ENCODE data around the gene RNF144B. TPM values are rescaled to one million over a fixed set of nuclear protein-coding genes. Genes with fewer than 3 reads are reported as not detected.

The RNF144B gene
- total and polyA plus RNA-seq, 8 donors = 1.7 to 81.7 (median 5.1) TPM

DNA sequence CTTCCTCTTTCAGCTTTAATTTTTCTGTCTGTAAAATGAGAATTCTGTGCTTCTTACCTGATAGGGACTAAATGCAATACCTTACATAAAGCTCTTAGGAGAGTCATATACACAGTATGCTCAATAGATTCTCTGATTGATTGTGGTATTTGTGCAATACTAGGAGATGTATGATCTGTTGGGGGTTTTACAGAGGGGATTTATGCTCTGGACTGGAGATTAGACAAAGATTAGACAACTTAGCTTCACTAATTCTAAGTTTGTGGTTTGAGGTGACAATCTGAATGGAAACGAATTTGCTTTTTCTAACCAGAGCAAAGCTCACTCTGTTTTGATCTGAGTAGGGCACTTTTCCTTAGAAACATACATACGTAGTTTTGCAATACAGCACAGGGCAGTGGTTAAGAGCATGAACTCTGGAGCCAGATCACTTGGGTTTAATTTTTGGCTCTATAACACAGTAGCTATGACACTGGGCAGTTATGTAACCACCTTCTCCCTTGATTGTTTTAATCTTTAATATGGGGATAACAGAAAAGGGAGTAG, 126.2 kb downstream of the RNF144B start:
- DNase-seq = no peak
- Histone ChIP-seq H3K4me3 (no peak overlapping the region), H3K9me3 (no peaks in the 10 kb centered on the region), H3K27ac (no peak overlapping the region), H3K4me1 (no peaks in the 10 kb centered on the region), H3K36me3 (no peaks in the 10 kb centered on the region), H3K27me3 (no peaks in the 10 kb centered on the region)
- 71 to 80% (median 74%) methylated on average over 2 of the region's 2 CpGs for WGBS, 5 donors
- intact Hi-C loops (cut with DNase I; ENCODE audit: low total_unique reads) = no loop called here
- TF ChIP-seq POLR2AphosphoS5 (IDR thresholded peaks at IDR 0.05) (no peak), POLR2A (IDR thresholded peaks at IDR 0.05) (no peak)
- TF ChIP-seq, protein P1, sequence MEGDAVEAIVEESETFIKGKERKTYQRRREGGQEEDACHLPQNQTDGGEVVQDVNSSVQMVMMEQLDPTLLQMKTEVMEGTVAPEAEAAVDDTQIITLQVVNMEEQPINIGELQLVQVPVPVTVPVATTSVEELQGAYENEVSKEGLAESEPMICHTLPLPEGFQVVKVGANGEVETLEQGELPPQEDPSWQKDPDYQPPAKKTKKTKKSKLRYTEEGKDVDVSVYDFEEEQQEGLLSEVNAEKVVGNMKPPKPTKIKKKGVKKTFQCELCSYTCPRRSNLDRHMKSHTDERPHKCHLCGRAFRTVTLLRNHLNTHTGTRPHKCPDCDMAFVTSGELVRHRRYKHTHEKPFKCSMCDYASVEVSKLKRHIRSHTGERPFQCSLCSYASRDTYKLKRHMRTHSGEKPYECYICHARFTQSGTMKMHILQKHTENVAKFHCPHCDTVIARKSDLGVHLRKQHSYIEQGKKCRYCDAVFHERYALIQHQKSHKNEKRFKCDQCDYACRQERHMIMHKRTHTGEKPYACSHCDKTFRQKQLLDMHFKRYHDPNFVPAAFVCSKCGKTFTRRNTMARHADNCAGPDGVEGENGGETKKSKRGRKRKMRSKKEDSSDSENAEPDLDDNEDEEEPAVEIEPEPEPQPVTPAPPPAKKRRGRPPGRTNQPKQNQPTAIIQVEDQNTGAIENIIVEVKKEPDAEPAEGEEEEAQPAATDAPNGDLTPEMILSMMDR (IDR thresholded peaks at IDR 0.05) = no peak

DNA sequence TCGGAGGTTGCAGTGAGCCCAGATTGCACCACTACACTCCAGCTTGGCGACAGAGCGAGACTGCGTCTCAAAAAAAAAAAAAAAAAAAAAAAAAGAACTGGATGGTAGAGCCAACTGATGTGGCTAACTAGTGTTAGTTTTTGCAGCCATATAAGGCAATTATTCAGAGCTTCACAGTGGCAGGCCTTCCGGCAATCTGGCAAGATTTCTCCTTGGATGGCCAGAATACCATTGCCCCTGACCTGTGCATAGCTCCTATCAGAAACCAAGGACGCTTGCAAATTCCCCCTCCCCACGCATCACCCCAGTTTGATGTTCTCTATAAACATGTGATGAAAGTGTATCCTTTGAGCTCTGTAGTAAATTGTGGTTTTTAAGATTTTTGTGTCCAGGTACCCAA, 127.0 kb downstream of the RNF144B start:
- Histone ChIP-seq H3K4me3 (no peak overlapping the region), H3K27me3 (no peaks in the 10 kb centered on the region)

DNA sequence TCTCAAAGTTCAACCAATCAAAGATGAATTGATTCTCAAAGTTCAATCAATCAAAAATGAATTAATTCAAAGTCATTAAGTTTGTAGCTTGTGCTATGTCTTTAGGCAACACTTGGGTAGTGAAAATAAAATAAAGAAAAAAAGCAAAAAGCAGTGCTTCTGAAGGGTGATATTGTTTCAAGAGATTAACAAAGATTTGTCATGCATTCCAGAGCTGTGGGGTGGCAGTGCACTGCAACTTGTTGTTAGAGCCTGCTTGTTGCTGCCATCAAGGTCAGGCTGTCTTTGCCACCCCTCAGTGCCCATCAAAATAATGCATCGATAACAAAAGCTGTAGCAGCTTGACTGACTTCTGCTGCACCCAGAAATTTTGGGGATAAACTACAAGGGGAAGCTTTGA, 128.6 kb downstream of the RNF144B start:
- no peaks in the 10 kb centered on the region for H3K9me3 ChIP-seq
- intact Hi-C loops (cut with DNase I; ENCODE audit: low total_unique reads) = no loop called here
- TF ChIP-seq POLR2A (IDR thresholded peaks at IDR 0.05) = no peak
- no peak for TF ChIP-seq POLR2AphosphoS5 (IDR thresholded peaks at IDR 0.05)
- TF ChIP-seq, protein P1 (IDR thresholded peaks at IDR 0.05) = no peak
- no peak for TF ChIP-seq EP300 (IDR thresholded peaks at IDR 0.05)

More for the DNA sequence above, 127.0 kb downstream of the RNF144B start:
- H3K4me1 ChIP-seq = no peaks in the 10 kb centered on the region
- 93 to 97% (median 94%) methylated on average over 7 of the region's 7 CpGs for WGBS, 5 donors
- no peaks in the 10 kb centered on the region for H3K36me3 ChIP-seq
- no peak for DNase-seq
- TF ChIP-seq POLR2A (IDR thresholded peaks at IDR 0.05) = no peak
- TF ChIP-seq, protein P1 (IDR thresholded peaks at IDR 0.05) = no peak
- TF ChIP-seq EP300 (IDR thresholded peaks at IDR 0.05) = no peak
- H3K27ac ChIP-seq = no peak overlapping the region
- intact Hi-C loops (cut with DNase I; ENCODE audit: low total_unique reads) = no loop called here
- H3K9me3 ChIP-seq = no peaks in the 10 kb centered on the region

More for the DNA sequence above, 128.6 kb downstream of the RNF144B start:
- H3K36me3 ChIP-seq = no peaks in the 10 kb centered on the region
- no peak for DNase-seq
- no peak overlapping the region for H3K4me3 ChIP-seq
- H3K27me3 ChIP-seq = no peaks in the 10 kb centered on the region
- H3K4me1 ChIP-seq = no peaks in the 10 kb centered on the region
- WGBS, 5 donors = 65 to 93% (median 85%) methylated on average over 1 of the region's 1 CpG
- H3K27ac ChIP-seq = no peak overlapping the region

Other genes starting within 250 kb of the RNF144B start
- gene TPMT, start 232.3 kb upstream of the RNF144B start, total RNA-seq = 10 to 100 TPM in 2 of 5 donors, 1 to 10 TPM in 2, under 1 TPM in 1; 0.89 to 14.0 (median 9.3) TPM
- gene TPMT, start 232.3 kb upstream of the RNF144B start, polyA plus RNA-seq = 10 to 100 TPM; 11.0 to 24.3 (median 14.7) TPM
- gene KDM1B, start 231.9 kb upstream of the RNF144B start, total RNA-seq = 10 to 100 TPM in 1 of 5 donors, 1 to 10 TPM in 4; 2.6 to 12.9 (median 3.6) TPM
- gene KDM1B, start 231.9 kb upstream of the RNF144B start, polyA plus RNA-seq = 10 to 100 TPM in 1 of 3 donors, 1 to 10 TPM in 2; 2.5 to 10.4 (median 4.5) TPM
- 100 to 1,000 TPM; 109 to 189 (median 146) TPM for gene DEK, start 122.8 kb upstream of the RNF144B start, total RNA-seq
- gene DEK, start 122.8 kb upstream of the RNF144B start, polyA plus RNA-seq = 10 to 100 TPM; 35.4 to 59.6 (median 48.4) TPM

All from stomach (tissue), 9 donors.